ENCODE data around the gene ZNRF1.
"Not testable (repeated sequence)": the region's sequence is repeated elsewhere in the genome, so short reads cannot be mapped to it uniquely, and the experiment has no call there.

The ZNRF1 gene

GRCh38 chr16:75080205-75081029, 81.6 kb downstream of the ZNRF1 start:
- DNase-seq = peak; percentile 61

GRCh38 chr16:75081179-75081859, 82.5 kb downstream of the ZNRF1 start:
- no peak for DNase-seq

GRCh38 chr16:75083813-75084212, 85.0 kb downstream of the ZNRF1 start:
- DNase-seq = no peak

- DNase-seq = no peak
These were observed 86.7 kb downstream of the ZNRF1 start for GRCh38 chr16:75085556-75085955.

GRCh38 chr16:75086281-75086680, 87.5 kb downstream of the ZNRF1 start:
- no peak for DNase-seq

GRCh38 chr16:75086688-75087374, 88.0 kb downstream of the ZNRF1 start:
- DNase-seq = no peak

GRCh38 chr16:75087375-75087979, 88.7 kb downstream of the ZNRF1 start:
- peak; percentile 53 for DNase-seq

GRCh38 chr16:75088216-75088615, 89.4 kb downstream of the ZNRF1 start:
- no peak for DNase-seq

GRCh38 chr16:75088934-75089333, 90.1 kb downstream of the ZNRF1 start:
- no peak for DNase-seq

GRCh38 chr16:75089486-75090202, 90.8 kb downstream of the ZNRF1 start:
- no peak for DNase-seq

GRCh38 chr16:75090899-75091298, 92.1 kb downstream of the ZNRF1 start:
- not testable (repeated sequence) for DNase-seq

- DNase-seq = not testable (repeated sequence)
These were observed 92.8 kb downstream of the ZNRF1 start for GRCh38 chr16:75091619-75092018.

- DNase-seq = no peak
These were observed 94.0 kb downstream of the ZNRF1 start for GRCh38 chr16:75092777-75093176.

GRCh38 chr16:75093598-75094540, 95.0 kb downstream of the ZNRF1 start:
- DNase-seq = no peak

GRCh38 chr16:75095204-75095621, 96.4 kb downstream of the ZNRF1 start:
- DNase-seq = no peak

- DNase-seq = no peak
These were observed 97.8 kb downstream of the ZNRF1 start for GRCh38 chr16:75096656-75097055.

- no peak for DNase-seq
These were observed 98.5 kb downstream of the ZNRF1 start for GRCh38 chr16:75097191-75097761.

- no peak for DNase-seq
These were observed 99.4 kb downstream of the ZNRF1 start for GRCh38 chr16:75097941-75098901.

- no peak for DNase-seq
These were observed 100.3 kb downstream of the ZNRF1 start for GRCh38 chr16:75099075-75099667.
